Measurements from ENCODE around the gene SLC17A6. TPM values are rescaled to one million over a fixed set of nuclear protein-coding genes. Genes with fewer than 3 reads are reported as not detected.

The SLC17A6 gene
- total and polyA plus RNA-seq, 4 donors = not detected

DNA sequence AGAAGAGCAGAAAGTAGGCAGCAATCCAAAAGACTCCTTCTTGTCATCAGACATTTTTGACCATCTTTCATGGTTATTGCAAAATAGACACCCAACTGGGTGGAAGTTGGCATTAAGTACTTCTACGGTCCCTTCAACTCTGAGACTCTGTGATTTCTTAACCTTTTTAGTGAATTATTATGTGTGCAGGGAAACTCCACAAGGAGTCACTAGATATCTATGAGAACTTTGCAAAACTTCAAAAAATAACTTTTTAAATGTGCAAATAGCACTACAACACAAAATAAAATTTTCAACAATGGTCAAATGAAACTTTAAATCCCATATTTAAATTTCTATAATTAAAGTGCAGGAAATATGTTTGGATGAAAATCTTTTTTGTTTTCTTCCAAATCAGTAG is 88.7 kb downstream of the SLC17A6 start:
- no peaks in the 10 kb centered on the region for H3K9me3 ChIP-seq (ENCODE audit: control insufficient read depth in 4 of 4, low read length in 3 of 4)
- WGBS = 68% methylated on average over 1 of the region's 1 CpG
- no peaks in the 10 kb centered on the region for H3K4me1 ChIP-seq (ENCODE audit: control insufficient read depth in 4 of 4, insufficient read depth in 4 of 4, low read length in 3 of 4)
- H3K27ac ChIP-seq (ENCODE audit: low read depth in 1 of 2, low read length in 2 of 2) = no peak overlapping the region
- no peak for DNase-seq (ENCODE audit: low spot score)
- peak; percentile 24 to 32 for TF ChIP-seq RAD21 (IDR thresholded peaks at IDR 0.05)
- TF ChIP-seq, protein P1, sequence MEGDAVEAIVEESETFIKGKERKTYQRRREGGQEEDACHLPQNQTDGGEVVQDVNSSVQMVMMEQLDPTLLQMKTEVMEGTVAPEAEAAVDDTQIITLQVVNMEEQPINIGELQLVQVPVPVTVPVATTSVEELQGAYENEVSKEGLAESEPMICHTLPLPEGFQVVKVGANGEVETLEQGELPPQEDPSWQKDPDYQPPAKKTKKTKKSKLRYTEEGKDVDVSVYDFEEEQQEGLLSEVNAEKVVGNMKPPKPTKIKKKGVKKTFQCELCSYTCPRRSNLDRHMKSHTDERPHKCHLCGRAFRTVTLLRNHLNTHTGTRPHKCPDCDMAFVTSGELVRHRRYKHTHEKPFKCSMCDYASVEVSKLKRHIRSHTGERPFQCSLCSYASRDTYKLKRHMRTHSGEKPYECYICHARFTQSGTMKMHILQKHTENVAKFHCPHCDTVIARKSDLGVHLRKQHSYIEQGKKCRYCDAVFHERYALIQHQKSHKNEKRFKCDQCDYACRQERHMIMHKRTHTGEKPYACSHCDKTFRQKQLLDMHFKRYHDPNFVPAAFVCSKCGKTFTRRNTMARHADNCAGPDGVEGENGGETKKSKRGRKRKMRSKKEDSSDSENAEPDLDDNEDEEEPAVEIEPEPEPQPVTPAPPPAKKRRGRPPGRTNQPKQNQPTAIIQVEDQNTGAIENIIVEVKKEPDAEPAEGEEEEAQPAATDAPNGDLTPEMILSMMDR (IDR thresholded peaks at IDR 0.05; ENCODE audit: low read depth, low read length, missing input control) = no peak
- H3K4me3 ChIP-seq (ENCODE audit: low read depth in 1 of 3, low read length in 3 of 3) = no peak overlapping the region
- H3K27me3 ChIP-seq (ENCODE audit: control insufficient read depth in 4 of 4, insufficient read depth in 4 of 4, low read length in 3 of 4) = peaks cover 0 to 10% (median 2%) of the 10 kb centered on the region in 4 donors
- H3K36me3 ChIP-seq (ENCODE audit: control insufficient read depth in 4 of 4, insufficient read depth in 3 of 4, low read depth in 1 of 4, low read length in 3 of 4) = no peaks in the 10 kb centered on the region
- no peak overlapping the region for H3K9ac ChIP-seq (ENCODE audit: low read depth in 1 of 2, low read length in 2 of 2)

Other genes starting within 250 kb of the SLC17A6 start
- gene ANO5, start 145.3 kb upstream of the SLC17A6 start, total RNA-seq = 1 to 10 TPM; 1.3 to 4.5 TPM
- gene ANO5, start 145.3 kb upstream of the SLC17A6 start, polyA plus RNA-seq = 1 to 10 TPM; 1.0 to 1.2 TPM

Data from liver (tissue), 9 donors.